IMR-90 (cell line): ENCODE data around the gene PIP5K1B. TPM values are rescaled to one million over a fixed set of nuclear protein-coding genes. Genes with fewer than 3 reads are reported as not detected.

Experiments
- CHD1 ChIP-seq: IDR thresholded peaks from 2 replicates; pipeline ENCODE4 v1.6.1; 2012; ENCODE audit warnings: low read depth, low read length, improper control_type of control experiment
- FOS ChIP-seq: fragments of 150-350 bp; IDR thresholded peaks from 2 replicates; pipeline ENCODE4 v1.6.1; 2016; ENCODE audit warnings: low read depth, low read length
- MXI1 ChIP-seq: IDR thresholded peaks from 2 replicates; pipeline ENCODE4 v1.6.1; 2012; ENCODE audit warnings: low read depth, mild to moderate bottlenecking, low read length, moderate library complexity, borderline replicate concordance
- NFE2L2 ChIP-seq: fragments of 150-350 bp; IDR thresholded peaks from 2 replicates; pipeline ENCODE4 v1.6.1; 2016; ENCODE audit warnings: low read depth, mild to moderate bottlenecking, low read length
- RAD21 ChIP-seq: IDR thresholded peaks from 2 replicates; pipeline ENCODE4 v1.6.1; 2012; ENCODE audit warnings: low read length, improper control_type of control experiment
- RFX5 ChIP-seq: IDR thresholded peaks from 2 replicates; pipeline ENCODE4 v1.8.0; 2012; ENCODE audit warnings: low read depth, mild to moderate bottlenecking, low read length, moderate library complexity
- SMC3 ChIP-seq: fragments of 150-350 bp; IDR thresholded peaks from 2 replicates; pipeline ENCODE4 v1.6.1; 2016; ENCODE audit warnings: low read depth, mild to moderate bottlenecking, antibody characterized with exemption, low read length, moderate library complexity
- USF2 ChIP-seq: fragments of 150-350 bp; IDR thresholded peaks from 2 replicates; pipeline ENCODE4 v1.6.1; 2017; ENCODE audit warnings: mild to moderate bottlenecking, antibody characterized with exemption, low read length, low read depth
- polyA plus RNA-seq, 3 experiments: library from polyadenylated mRNA; depleted of rRNA; stranded (reverse); fragments of >200 nt; gene quantifications; 2 replicates each; pipeline ENCODE4 v1.2.3, GENCODE V29; 2012; ENCODE audit warnings: low replicate concordance in 1 of 3
- total RNA-seq: library from RNA; depleted of rRNA; stranded (reverse); fragments of >200 nt; gene quantifications from 2 replicates; pipeline ENCODE4 v1.2.3, GENCODE V29; 2012

Gene PIP5K1B
- total and polyA plus RNA-seq, 2 of the 4 experiments (the other 2 are of a cell fraction), result not detected

GRCh38 chr9:69036799-69037198 is 331.8 kb downstream of the PIP5K1B start (continued):
- TF ChIP-seq USF2 (no peak), MXI1 (no peak), RFX5 (no peak), RAD21 (no peak), NFE2L2 (no peak), FOS (no peak), SMC3 (no peak), CHD1 (no peak)
